Gastrocnemius medialis (tissue), 4 donors: ENCODE data around the gene LYSET. TPM values are rescaled to one million over a fixed set of nuclear protein-coding genes. Genes with fewer than 3 reads are reported as not detected.
"Not testable (repeated sequence)": the region's sequence is repeated elsewhere in the genome, so short reads cannot be mapped to it uniquely, and the experiment has no call there.

Experiments used
- ATAC-seq, 2 donors: fragments of 150-250 bp; one replicate each; pipeline ENCODE4 v1.9.1; 2016
- DNase-seq, 2 donors: peaks; one replicate each; pipeline ENCODE4 v3.0.0-alpha.2; 2019
- H3K27ac ChIP-seq, 4 donors: fragments of 200-600 bp; sonication (generic); 1 replicate in 1 of 4; 2 replicates in 3 of 4; pipeline ENCODE4 v1.5.1; 2016 to 2018; ENCODE audit warnings: mild to moderate bottlenecking in 2 of 4, moderate library complexity in 1 of 4
- H3K27me3 ChIP-seq, 3 donors: fragments of 200-600 bp; sonication (generic) in 2 of 3; 1 replicate in 1 of 3; 2 replicates in 2 of 3; pipeline versions ENCODE4 v1.5.1 to v1.6.0; 2016 to 2019; ENCODE audit warnings: mild to moderate bottlenecking in 1 of 3, moderate library complexity in 1 of 3
- H3K36me3 ChIP-seq, 2 donors: fragments of 200-600 bp; sonication (generic) in 1 of 2; one replicate each; pipeline ENCODE4 v1.5.1; 2017 to 2018
- H3K4me1 ChIP-seq, 2 donors: fragments of 200-600 bp; sonication (generic) in 1 of 2; one replicate each; pipeline ENCODE4 v1.5.1; 2016 to 2017; ENCODE audit warnings: mild to moderate bottlenecking in 2 of 2
- H3K4me3 ChIP-seq, 4 donors: fragments of 200-600 bp; sonication (generic) in 3 of 4; 1 replicate in 1 of 4; 2 replicates in 3 of 4; pipeline ENCODE4 v1.5.1; 2016 to 2019; ENCODE audit warnings: mild to moderate bottlenecking in 2 of 4
- H3K9me3 ChIP-seq, 3 donors: fragments of 200-600 bp; sonication (generic) in 2 of 3; 1 replicate in 1 of 3; 2 replicates in 2 of 3; pipeline ENCODE4 v1.5.1; 2016 to 2019
- CTCF ChIP-seq, 5 experiments: fragments of 450-650 bp in 3 of 5; fragments of 200-600 bp in 2 of 5; sonication (generic) in 2 of 5; IDR thresholded peaks in 4 of 5; conservative IDR thresholded peaks in 1 of 5; 1 replicate in 4 of 5; 2 replicates in 1 of 5; pipeline ENCODE4 v1.5.1; 2016 to 2019; ENCODE audit warnings: antibody characterized with exemption in 5 of 5, mild to moderate bottlenecking in 3 of 5, moderate library complexity in 3 of 5
- POLR2A ChIP-seq, 2 donors: fragments of 450-650 bp; IDR thresholded peaks; one replicate each; pipeline ENCODE4 v1.6.1; 2017; ENCODE audit warnings: antibody characterized with exemption in 2 of 2, mild to moderate bottlenecking in 2 of 2, moderate library complexity in 2 of 2
- in situ Hi-C, 4 donors: fragments of 200-750 bp; cut with MboI; loops; one replicate each; pipeline versions ENCODE4 v1.15.0 to v1.8.0; 2017; ENCODE audit warnings: low sequenced_read_pairs in 4 of 4
- intact Hi-C: fragments of 100-400 bp; cut with DNase I; formaldehyde crosslinking; loops from one replicate; pipeline ENCODE4 v1.15.1; 2023; ENCODE audit warnings: low total_unique reads
- total RNA-seq, 4 donors: library from RNA; depleted of rRNA; stranded (reverse); fragments of >200 nt; gene quantifications; one replicate each; pipeline versions ENCODE4 v1.1.0 to v1.2.3, GENCODE V29; 2016

Gene LYSET
- total RNA-seq, 4 donors from 2014 or later = 9.7 to 16.0 (median 14.0) TPM

GRCh38 chr14:93160353-93160801 is 24.7 kb upstream of the LYSET start:
- ATAC-seq (no peak), DNase-seq (no peak)
- no peaks in the 10 kb centered on the region for H3K9me3 ChIP-seq
- H3K4me1 ChIP-seq = no peaks in the 10 kb centered on the region
- intact Hi-C loops = no loop called here
- H3K4me3 ChIP-seq = no peak overlapping the region
- H3K36me3 ChIP-seq = no peaks in the 10 kb centered on the region
- H3K27ac ChIP-seq = no peak overlapping the region
- no peaks in the 10 kb centered on the region for H3K27me3 ChIP-seq
- TF ChIP-seq POLR2A (IDR thresholded peaks at IDR 0.05) (no peak), CTCF (IDR thresholded peaks at IDR 0.05 in 4 of 5, conservative IDR thresholded peaks at IDR 0.05 in 1 of 5) (no peak)
- in situ Hi-C loops = no loop called here

GRCh38 chr14:93161411-93161940 is 23.6 kb upstream of the LYSET start:
- H3K9me3 ChIP-seq = no peaks in the 10 kb centered on the region
- no peaks in the 10 kb centered on the region for H3K27me3 ChIP-seq
- intact Hi-C loops (no loop called here), in situ Hi-C loops (no loop called here)
- H3K36me3 ChIP-seq = no peaks in the 10 kb centered on the region
- no peak overlapping the region for H3K27ac ChIP-seq
- no peak overlapping the region for H3K4me3 ChIP-seq
- TF ChIP-seq CTCF (IDR thresholded peaks at IDR 0.05 in 4 of 5, conservative IDR thresholded peaks at IDR 0.05 in 1 of 5) = no peak
- TF ChIP-seq POLR2A (IDR thresholded peaks at IDR 0.05) = no peak
- no peaks in the 10 kb centered on the region for H3K4me1 ChIP-seq
- DNase-seq (no peak), ATAC-seq (no peak)

DNA sequence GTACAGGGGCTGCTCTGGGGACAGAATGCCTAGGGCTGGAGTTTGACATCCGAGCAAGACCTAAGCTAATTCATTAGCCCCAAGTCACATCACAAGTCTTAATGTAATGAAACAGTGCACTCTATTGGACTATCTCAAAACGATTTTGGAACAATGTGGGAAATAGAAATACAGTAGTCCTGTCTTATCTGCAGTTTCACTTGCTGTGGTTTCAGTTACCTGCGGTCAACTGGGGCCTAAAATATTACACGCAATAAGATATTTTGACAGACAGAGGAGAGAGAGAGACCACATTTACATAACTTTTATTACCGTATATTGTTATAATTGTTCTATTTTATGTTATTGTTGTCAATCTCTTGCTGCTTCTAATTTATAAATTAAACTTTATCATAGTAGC is 21.6 kb upstream of the LYSET start:
- H3K27me3 ChIP-seq = no peaks in the 10 kb centered on the region
- ATAC-seq (no peak), DNase-seq (no peak)
- H3K36me3 ChIP-seq = no peaks in the 10 kb centered on the region
- in situ Hi-C loops (no loop called here), intact Hi-C loops (no loop called here)
- H3K4me1 ChIP-seq = no peaks in the 10 kb centered on the region
- no peak overlapping the region for H3K4me3 ChIP-seq
- H3K9me3 ChIP-seq = no peaks in the 10 kb centered on the region
- TF ChIP-seq POLR2A (IDR thresholded peaks at IDR 0.05) = no peak
- TF ChIP-seq CTCF (IDR thresholded peaks at IDR 0.05 in 4 of 5, conservative IDR thresholded peaks at IDR 0.05 in 1 of 5) = no peak
- no peak overlapping the region for H3K27ac ChIP-seq

DNA sequence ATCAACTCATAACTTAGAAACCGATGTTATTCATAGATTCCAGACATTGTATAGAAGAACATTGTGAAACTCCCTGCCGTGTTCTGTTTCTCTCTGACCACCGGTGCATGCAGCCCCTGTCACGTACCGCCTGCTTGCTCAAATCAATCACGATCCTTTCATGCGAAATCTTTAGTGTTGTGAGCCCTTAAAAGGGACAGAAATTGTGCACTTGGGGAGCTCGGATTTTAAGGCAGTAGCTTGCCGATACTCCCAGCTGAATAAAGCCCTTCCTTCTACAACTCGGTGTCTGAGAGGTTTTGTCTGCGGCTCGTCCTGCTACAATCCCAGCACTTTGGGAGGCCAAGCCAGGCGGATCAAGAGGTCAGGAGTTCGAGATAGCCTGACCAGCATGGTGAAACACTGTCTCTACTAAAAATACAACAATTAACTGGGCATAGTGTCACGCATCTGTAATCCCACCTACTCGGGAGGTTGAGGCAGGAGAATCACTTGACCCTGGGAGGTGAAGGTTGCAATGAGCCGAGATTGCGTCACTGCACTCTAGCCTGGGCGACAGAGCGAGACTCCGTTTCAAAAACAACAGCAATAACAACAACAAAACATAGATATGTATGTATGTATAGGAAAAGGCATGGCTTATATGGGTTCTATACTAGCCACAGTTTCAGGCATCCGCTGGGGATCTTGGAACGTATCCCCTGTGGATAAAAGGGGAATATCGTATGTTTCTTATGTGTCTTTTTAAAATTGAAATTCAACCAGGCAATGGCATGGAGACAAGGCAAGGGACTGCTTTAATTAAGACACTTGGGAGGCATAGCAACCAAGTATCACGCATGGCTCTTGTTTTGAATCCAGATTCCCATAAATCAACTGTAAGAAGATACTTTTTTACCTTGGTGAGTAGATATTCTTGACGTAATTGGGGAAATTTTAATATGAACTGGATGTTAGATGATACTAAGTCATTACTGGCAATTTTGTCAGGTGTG is 19.5 kb upstream of the LYSET start:
- ATAC-seq, in situ Hi-C loops, intact Hi-C loops: not testable (repeated sequence)

DNA sequence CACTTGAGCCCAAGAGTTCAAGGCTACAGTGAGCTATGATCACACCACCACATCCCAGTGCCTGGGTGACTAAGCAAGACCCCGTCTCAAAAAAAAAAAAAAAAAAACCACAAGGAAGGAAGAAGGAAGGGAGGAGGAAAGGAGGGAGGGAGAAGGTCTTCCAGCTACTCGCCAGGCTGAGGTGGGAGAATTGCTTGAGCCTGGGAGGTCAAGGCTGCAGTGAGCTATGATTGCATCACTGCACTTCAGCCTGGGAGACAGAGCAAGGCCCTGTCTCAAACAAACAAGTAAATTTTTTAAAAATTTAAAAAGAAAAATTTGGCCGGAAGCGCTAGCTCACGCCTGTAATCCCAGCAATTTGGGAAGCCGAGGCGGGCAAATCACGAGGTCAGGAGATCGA is 16.5 kb upstream of the LYSET start:
- H3K27me3 ChIP-seq, H3K36me3 ChIP-seq, H3K27ac ChIP-seq, H3K9me3 ChIP-seq, H3K4me1 ChIP-seq, H3K4me3 ChIP-seq, in situ Hi-C loops, DNase-seq, ATAC-seq, intact Hi-C loops: not testable (repeated sequence)

More for the DNA sequence above, 19.5 kb upstream of the LYSET start:
- DNase-seq, H3K27ac ChIP-seq, H3K27me3 ChIP-seq, H3K4me1 ChIP-seq, H3K36me3 ChIP-seq, H3K4me3 ChIP-seq, H3K9me3 ChIP-seq: not testable (repeated sequence)

DNA sequence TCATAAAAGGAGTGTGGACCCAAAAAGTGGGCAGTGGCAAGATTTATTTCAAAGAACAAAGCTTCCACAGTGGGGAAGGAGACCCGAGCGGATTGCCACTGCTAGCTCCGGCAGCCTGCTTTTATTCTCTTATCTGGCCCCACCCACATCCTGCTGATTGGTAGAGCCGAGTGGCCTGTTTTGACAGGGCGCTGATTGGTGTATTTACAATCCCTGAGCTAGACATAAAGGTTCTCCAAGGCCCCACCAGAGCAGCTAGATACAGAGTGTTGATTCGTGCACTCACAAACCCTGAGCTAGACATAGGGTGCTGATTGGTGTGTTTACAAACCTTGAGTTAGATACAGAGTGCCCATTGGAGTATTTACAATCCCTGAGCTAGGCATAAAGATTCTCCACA is 15.5 kb upstream of the LYSET start:
- H3K4me1 ChIP-seq, intact Hi-C loops, H3K27ac ChIP-seq, in situ Hi-C loops, DNase-seq, H3K4me3 ChIP-seq, H3K36me3 ChIP-seq, ATAC-seq, H3K9me3 ChIP-seq, H3K27me3 ChIP-seq: not testable (repeated sequence)

- H3K4me1 ChIP-seq, H3K4me3 ChIP-seq, H3K36me3 ChIP-seq, H3K9me3 ChIP-seq, in situ Hi-C loops, H3K27ac ChIP-seq, intact Hi-C loops, DNase-seq, H3K27me3 ChIP-seq, ATAC-seq: not testable (repeated sequence)
Observed at GRCh38 chr14:93170141-93170540, 15.0 kb upstream of the LYSET start.
